Measurements from ENCODE around the gene UBE3C.
"Not testable (repeated sequence)": the region's sequence is repeated elsewhere in the genome, so short reads cannot be mapped to it uniquely, and the experiment has no call there.

UBE3C gene

DNA sequence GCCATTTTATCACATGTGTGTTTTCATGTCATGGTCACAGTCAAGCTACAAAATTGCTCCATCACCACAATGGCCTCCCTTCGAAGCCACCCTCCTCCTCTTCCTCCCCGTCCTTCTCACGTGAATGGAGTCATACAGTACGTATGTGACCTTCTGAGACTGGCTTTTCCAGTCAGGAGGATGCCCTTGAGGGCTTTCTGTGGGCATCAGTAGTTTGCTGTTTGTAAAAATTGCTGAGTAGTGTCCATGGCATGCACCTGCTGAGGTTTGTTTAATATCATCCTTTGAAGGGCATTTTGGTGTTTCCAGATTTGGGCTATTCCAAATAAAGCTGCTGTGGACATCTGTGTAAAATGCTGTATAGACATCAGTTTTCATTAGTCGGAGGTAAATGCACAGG lies 5.9 kb upstream of the UBE3C start:
- DNase-seq: no peak

DNA sequence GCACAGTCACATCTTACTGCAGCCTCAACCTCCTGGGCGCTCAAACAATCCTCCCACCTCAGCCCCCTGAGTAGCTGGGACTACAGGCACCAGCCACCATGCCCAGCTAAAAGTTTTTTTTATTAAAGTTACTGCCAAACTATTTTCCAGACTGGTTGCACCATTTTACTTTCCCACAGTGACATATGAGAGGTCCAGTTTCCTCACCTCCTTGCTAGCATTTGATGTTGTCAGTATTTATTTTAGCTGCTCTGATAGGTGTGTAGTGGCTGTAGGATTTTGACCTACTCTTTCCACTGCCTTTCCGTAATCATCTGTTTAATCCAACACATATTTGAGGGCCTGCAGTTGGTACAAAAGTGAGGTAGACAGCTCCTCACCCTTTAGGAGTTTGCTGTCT lies 5.4 kb upstream of the UBE3C start:
- DNase-seq: no peak

DNA sequence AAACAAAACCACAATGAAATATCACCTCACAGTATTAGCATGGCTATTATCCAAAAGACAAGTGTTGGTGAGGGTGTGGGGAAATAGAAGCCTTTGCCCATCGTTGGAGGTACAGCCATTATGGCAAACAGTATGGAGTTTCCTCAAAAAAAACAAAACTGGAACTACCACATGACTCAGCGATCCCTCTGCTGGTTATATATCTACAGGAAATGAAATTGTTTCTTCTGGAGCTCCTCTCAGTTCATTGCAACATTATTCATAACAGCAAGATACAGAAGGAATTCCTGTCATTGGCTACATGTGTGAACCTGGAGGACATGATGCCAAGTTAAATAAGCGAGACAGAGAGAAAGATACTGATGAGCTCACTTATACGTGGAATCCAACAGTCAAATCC lies 2.4 kb upstream of the UBE3C start:
- no peak for DNase-seq

DNA sequence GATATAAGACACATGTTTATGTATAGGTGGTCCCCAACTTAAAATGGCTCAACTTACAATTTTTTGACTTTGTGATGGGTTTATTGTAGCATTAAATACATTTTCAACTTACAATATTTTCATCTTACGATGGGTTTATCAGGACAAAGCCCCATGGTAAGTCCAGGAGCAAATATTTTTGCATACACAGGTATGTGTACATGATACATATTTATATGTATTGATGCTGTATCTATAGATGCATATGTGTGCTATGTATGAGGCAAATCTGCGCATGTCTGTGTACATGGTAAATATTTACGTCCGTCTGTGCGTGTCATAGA lies 664 bp upstream of the UBE3C start:
- no peak for DNase-seq

DNA sequence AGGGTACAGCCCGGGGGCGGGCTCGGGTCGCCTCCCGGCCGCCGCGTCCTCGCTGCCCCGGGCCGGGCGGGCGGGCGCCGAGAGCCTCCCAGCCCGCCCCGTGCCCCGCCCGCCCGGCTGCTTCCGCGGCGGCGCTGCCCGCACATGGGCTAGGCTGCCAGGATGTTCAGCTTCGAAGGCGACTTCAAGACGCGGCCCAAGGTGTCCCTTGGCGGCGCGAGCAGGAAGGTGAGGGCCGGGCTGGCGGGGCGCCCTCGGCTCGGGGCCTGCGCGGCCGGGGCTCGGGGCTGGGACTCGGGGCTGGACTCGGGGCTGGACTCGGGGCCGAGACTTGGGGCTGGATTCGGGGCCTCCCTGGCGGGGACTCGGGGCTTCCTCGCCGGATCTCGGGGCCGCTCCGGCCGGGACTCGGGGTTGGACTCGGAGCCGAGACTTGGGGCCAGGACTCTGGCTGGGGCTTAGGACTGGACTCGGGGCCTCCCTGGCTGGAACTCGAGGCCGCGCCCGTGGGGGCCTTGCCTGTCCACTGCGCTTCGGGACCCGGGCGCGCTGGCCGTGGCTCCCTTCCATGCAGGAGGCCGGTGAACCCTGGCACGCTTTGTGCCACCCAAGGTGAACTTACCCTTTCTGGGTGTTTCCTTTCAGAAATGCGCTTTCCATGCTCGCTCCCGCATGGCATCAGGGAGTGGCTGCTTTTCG lies 534 bp downstream of the UBE3C start:
- DNase-seq: peak; percentile 70

DNA sequence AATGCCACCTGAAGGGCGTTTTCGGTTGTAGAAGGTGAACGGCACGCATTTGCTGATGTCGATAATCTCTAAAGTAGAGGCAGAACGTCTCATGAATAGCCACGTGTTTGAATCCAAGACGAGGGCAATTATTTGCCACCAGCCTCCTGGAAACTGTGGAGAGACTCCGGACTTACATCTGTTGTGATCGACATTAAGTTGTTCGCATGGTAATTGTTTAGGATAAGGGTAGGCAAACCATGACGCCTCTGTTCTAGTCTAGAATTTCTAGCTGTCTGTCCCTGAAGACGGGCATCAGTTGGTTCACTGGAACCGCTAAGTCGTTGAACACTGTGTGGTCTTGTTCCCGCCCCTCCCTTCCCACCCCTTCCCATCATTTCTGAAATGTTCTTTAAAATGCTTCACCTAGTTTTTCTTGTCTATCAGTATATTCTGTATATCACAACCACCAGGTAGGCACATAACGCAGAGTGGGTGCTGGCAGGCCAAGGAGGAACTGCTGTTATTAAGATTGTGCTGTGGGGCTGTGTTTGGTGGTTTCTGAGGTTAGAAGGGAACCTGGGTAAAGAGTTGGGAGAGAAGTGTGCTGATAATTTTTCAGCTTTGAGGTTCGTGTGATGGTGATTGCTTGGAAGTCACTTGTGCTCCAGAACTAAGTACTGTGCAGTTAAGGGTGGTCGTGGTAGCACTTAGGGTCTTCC lies 1.2 kb downstream of the UBE3C start:
- DNase-seq: no peak

DNA sequence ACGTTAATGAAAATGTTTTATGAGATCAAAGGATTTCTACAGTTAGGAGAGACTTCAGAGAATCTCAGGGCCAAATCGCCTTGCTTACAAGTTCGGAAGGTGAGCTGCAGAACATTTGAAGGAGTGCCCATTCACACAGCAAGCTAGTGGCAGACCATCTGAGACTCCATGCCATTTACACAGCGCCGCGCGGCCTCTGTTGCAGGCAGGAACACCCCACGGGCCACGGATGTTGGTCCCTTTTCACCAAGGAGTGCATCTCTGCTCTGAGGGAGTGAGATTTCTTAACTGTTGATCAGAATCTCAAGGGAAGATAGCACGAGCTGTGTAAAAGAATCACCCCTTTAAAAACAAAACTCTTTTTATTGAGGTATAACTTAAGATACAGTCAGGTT lies 1.8 kb downstream of the UBE3C start:
- DNase-seq: no peak

DNA sequence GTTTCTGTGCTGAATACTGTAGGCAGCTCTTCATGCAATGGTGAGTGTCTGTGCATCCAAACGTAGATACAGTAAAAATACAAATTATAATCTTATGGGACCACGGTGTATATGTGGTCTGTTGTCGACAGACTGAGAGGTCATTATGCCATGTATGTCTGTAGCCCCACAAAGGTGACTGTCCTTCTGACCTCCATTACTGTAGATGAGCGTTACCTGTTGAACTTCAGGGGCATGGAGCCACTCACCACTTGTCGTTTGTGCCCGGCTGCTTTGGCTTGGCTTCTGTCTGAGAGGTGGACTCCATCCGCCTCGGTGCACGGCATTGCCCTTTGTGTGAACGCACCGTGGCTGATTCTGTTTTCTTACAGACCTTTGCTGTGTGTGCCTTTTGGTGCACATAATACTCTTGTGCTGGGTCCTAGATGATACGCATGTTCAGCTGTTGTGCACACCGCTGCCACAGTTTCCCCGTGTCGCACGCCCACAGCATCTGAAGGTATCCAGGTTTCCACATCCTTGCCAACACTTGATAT lies 2.9 kb downstream of the UBE3C start:
- DNase-seq: no peak

DNA sequence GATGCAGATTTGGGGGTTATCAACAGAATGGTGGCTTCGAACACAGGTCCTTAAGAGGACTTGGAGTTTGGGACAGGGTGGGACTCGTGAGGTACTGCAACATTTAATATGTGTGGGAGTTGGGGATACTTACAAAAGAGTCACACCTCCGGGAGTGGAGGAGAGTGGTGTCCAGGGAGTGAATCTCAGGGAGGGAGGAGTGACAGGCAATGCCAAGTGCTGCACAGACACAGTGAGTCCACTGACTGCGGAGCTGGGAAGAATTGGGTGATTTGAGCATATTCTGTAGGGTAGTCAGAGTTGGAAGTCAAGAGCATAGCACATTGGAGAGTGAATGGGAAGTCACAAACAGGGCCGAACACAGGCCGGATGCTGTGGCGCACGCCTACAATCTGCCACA lies 5.1 kb downstream of the UBE3C start:
- DNase-seq: no peak

DNA sequence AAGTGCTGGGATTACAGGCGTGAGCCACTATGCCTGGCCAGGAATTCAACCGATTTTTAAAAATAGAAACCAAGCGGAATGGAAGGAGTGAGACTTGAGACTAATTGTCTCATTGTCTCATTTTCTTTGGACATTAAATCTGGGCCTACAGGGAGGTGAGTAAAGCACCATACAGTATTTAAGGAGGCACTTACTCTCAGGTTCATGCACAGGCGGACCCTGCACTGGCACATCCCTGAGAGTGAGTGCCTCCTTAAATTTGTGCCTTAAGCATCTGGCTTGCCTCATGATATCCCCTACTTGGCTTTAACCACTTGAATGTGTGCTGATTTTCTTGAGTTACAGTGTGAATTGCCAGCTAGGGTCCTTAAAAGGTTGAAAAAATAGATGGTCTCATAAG lies 10.6 kb downstream of the UBE3C start:
- DNase-seq: no peak

DNA sequence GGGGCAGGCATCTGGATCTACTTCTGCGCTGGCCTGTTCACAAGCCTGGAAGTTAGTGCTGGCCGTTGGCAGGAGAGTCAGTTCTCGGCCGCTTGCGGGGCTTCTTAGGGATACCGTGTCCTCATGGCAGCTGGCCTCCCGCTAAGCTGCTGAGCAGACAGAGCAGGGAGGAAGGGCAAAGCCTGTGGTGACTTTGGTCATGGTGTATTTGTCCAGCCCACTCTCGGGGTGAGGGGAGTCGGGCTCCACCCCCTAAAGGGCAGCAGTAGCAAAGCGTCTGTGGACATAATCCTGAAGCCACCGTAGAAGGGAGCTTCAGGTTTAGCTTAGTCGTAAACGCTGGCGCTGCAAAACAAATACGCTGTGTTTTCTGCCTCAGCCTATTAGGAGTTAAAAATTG lies 12.2 kb downstream of the UBE3C start:
- no peak for DNase-seq

DNA sequence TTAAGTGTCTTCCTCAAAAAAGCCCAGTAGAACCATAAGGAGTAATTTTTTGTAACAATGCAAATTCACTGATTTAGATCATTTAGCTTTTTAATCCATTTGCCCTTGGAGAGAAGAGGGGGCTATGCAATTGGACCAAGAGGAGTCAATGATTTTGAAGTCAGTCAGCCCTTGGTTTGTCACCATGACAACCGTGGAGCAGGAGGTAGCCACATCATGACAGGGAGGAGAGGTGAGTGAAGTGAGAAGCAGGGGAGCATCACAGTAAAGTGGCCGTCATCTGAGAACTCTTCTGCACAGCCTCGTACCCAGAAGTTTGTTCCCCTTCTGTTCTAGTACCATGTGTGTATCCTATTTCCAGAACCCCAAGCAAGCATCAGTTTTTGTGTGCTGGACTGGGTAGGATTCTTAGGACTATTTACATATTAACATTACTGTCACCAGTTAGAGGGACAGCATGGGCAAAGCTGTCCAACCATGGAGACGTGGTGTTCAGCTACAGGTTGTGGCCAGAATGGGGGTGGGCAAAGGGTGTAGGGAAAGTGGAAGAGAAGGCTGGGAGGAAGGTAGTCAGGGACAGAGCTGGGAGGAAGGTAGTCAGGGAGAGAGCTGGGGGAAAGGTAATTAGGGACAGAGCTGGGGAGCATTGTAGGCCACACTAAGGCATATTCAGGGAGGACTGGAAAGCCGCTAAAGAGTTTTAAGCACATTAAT lies 13.1 kb downstream of the UBE3C start:
- DNase-seq: no peak

DNA sequence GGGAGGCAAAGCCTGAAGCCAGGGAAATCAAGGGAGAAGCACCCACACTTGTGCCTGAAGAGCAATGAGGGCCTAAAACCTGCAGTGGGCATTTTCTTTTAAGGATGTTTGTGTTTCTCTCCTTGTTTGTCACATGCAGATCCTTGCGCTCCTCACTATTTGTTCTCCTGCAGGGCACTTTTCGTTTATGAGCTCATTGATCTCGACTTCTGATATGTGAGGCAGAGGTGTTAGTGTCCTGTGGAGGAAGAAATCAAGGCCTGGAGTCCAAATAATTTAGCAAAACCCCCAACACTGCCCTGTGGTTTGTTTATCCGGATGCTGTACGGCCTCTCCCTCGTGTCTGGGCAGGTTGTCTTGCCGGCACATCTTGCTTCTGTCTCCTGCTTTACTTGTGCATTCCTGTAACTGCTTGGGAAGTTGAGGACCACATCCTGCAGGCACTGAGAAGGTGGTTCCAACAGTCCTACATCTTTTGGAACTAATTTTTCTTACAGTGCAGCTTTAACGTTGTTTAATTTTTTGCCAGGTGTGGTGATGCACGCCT lies 13.7 kb downstream of the UBE3C start:
- no peak for DNase-seq

DNA sequence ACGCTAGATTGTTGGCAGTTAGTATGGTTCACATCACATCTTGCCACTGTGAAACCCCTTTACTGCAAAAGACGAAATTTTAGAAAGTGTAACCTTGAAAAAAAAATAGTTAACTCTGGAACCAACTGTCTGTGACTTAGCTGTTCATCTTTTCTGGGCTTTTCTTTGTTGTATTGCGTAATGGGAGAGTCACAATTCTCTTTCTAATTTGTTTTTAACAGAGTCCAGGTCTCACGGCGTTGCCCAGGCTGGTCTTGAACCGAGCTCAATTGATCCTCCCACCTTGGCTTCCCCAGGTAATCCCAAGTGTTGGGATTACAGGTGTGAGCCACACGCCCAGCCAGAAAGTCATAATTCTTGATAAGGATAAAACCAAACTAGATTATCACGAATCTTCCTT lies 14.5 kb downstream of the UBE3C start:
- no peak for DNase-seq

DNA sequence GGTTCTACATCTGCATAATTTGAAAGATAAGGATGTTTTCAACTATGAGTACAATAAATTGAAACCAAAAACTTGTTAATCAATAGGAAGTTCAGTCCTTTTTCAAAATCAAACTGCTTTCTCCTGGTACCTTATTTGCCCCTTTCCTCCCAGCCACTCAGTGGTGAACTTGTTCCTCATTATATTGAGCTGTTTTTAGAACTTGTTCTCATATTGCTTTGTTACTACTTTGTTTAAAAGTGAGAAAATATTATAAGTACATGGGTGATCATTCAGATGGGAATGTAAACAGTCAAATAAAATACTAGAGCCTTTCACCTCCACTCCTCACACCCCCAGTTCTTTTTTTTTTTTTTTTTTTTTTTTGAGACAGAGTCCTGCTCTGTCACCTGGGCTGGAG lies 17.2 kb downstream of the UBE3C start:
- DNase-seq: no peak

DNA sequence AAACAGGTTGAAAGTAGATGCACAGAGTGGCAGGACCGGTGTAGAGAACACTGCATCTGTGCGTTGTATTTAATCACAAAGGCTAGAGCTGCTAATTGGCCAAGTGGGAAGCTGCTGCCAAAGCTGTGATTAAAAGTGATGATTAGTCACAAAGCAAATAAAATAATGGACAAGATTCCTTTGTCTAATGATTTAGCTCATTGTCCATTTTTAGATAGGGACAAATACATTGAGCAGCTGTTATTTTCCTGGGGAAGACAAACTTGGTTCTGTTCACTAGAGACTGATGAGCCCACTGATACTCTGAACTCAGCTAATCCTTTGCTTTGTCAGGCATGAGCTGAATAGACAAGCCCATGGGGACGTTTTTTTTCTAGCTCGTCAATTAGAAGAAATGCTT lies 19.7 kb downstream of the UBE3C start:
- DNase-seq: no peak

DNA sequence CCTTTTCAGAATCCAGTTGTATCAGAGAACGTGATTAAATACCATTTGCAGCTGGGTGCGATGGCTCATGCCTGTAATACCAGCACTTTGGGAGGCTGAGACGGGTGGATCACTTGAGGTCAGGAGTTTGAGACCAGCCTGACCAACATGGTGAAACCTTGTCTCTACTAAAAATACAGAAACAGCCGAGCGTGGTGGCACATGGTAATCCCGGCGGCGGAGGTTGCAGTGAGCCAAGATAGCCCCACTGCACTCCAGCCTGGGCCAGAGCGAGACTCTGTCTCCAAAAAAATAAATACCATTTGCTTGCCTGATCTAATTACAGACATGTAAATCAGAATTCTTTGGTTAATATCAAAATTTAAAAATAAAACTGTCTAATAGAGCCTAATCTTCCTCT lies 20.8 kb downstream of the UBE3C start:
- DNase-seq: not testable (repeated sequence)

DNA sequence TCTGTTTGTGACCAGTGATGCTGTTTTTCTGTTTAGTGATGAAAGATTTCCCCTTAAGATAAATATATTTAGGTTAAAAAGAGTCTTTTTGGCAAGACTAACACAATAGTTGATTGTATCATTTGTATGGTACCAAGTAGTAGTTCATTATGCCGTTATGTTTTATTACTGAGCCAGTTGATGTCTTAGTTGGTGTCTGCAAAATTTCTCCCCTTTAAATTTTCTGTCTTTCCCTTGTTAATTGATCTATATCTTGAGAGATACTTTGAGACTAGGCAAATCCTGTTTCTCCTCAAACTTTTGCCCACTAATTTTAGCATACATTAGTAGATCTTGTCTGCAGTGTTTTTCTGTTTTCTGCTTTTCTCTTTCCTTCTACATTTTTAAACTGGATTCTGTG lies 21.7 kb downstream of the UBE3C start:
- no peak for DNase-seq

DNA sequence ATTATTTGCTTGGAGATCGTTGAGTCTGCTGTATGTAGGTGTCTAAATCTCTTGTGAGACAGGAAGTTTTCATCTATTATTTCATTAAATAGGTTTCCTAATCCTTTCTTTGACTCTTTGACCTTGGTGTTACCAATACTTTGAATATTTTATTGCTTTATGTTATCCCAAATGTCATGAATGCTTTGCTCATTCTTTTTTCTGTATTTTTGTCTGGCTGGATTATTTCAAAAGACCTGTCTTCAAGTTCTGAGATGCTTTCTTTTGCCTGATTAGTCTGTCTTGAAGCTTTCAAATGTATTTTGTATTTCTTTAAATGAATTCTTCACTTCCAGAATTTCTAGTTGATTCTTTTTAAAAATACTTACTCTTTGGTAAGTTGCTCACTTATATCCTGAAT lies 27.3 kb downstream of the UBE3C start:
- no peak for DNase-seq

DNA sequence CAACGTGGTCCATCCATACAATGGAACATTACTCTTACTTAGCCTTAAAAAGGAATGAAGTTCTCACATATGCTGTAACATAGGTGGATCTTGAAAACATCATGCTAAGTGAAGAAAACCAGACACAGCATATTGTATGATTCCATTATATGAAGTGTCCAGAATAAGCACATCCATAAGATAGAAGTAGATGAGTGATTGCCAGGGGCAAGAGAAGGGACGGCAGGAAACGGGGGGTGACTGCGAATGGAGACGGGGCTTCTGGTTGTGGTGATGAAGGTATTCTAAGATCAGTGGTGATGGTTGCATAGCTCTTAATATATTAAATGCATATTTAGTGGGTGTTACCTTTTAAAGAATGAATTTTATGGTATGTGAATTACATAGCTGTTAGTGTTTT lies 29.8 kb downstream of the UBE3C start:
- no peak for DNase-seq

DNA sequence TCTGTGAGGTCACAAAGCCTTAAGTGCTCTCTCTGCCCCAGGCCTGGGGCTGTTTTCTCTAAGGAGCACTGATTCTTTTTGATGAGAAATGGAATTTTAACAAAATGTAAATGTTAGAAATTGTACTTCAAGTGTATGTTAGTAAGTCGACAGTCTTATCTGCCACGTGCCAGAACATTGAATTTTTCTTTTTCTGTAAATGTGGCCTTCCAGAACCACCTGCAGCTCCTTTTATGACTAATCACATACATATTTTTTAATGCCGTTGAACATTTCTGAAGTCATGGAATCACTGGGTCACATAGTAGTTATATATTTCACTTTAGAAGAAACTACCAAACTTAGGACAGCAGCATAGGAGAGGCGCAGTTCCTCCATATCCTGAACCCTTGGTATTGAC lies 38.0 kb downstream of the UBE3C start:
- no peak for DNase-seq

DNA sequence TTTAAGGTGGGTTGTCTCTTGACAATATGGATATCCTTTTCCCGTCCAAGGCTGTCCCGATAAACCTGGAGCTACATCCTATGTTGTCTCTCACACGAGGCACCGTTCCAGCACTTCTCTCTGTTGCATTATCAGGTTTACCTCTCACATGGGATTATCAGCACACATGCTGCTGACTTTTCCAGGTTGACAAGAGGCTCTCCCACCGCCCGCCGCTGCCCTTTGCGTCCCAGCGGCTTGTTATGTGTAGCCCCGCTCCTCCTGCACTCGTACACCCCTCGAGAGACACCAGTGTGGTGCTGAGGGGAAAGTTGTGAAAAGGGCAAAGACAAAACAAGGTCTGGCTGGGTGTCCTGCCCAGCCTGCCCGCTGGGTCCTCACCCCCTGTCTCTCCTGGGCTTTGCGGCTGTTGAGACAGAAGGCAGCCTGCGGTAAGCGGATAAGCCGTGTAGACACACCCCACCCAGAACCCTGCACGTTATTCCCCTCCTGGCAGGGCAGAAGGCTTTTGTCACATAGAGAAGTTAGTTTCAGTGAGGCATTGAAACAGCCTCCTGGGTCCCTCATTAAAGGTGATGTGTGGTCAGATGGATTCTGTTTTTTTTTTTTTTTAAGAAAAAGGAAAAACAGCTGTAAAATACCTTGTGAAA lies 38.7 kb downstream of the UBE3C start:
- no peak for DNase-seq

DNA sequence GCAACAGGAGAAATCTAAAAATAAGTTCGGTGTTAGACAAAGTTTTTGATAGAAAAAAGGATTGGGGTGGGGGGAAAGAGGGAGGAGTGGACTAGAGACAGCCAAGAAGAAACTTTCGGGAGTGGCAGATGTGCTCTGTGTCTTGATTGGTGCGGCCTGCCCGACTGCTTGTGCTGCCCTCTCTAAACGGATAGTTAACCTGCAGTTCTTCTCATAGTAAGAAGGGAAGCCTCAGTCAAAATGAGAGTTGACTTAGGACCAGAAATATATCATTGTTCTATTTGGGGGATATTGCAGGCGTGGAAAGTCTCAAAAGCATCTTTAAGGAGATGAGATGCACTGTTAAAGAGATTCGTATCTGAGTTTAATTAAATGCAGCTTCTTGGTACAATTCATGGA lies 39.3 kb downstream of the UBE3C start:
- no peak for DNase-seq
